Measurements from ENCODE around the gene B3GALT6.
"Not testable (repeated sequence)": the region's sequence is repeated elsewhere in the genome, so short reads cannot be mapped to it uniquely, and the experiment has no call there.

B3GALT6 gene

GRCh38 chr1:1243266-1243660 lies 11.2 kb downstream of the B3GALT6 start:
- no peaks in the 10 kb centered on the region for H3K9me3 ChIP-seq (ENCODE audit: control insufficient read depth, insufficient read depth, low read length)
- H3K36me3 ChIP-seq (ENCODE audit: control insufficient read depth, insufficient read depth, low read length): no peaks in the 10 kb centered on the region
- H3K9ac ChIP-seq (ENCODE audit: low read depth, low read length): no peak overlapping the region
- H3K4me1 ChIP-seq (ENCODE audit: control insufficient read depth, insufficient read depth, low read length): no peaks in the 10 kb centered on the region
- no peak overlapping the region for H3K27ac ChIP-seq (ENCODE audit: low read depth, low read length)
- no peak overlapping the region for H3K4me3 ChIP-seq (ENCODE audit: low read depth, low read length)
- H3K27me3 ChIP-seq (ENCODE audit: control insufficient read depth, insufficient read depth, low read length): peaks cover 18% of the 10 kb centered on the region; the same call in 1 of the 2 replicates

GRCh38 chr1:1243807-1244191 lies 11.8 kb downstream of the B3GALT6 start:
- peaks cover 18% of the 10 kb centered on the region; the same call in 1 of the 2 replicates for H3K27me3 ChIP-seq (ENCODE audit: control insufficient read depth, insufficient read depth, low read length)
- H3K27ac ChIP-seq (ENCODE audit: low read depth, low read length): no peak overlapping the region
- no peaks in the 10 kb centered on the region for H3K36me3 ChIP-seq (ENCODE audit: control insufficient read depth, insufficient read depth, low read length)
- no peaks in the 10 kb centered on the region for H3K4me1 ChIP-seq (ENCODE audit: control insufficient read depth, insufficient read depth, low read length)
- no peak overlapping the region for H3K9ac ChIP-seq (ENCODE audit: low read depth, low read length)
- no peaks in the 10 kb centered on the region for H3K9me3 ChIP-seq (ENCODE audit: control insufficient read depth, insufficient read depth, low read length)
- no peak overlapping the region for H3K4me3 ChIP-seq (ENCODE audit: low read depth, low read length)

GRCh38 chr1:1244192-1244811 lies 12.3 kb downstream of the B3GALT6 start:
- Histone ChIP-seq H3K4me1 (ENCODE audit: control insufficient read depth, insufficient read depth, low read length) (no peaks in the 10 kb centered on the region), H3K36me3 (ENCODE audit: control insufficient read depth, insufficient read depth, low read length) (no peaks in the 10 kb centered on the region), H3K27ac (ENCODE audit: low read depth, low read length) (no peak overlapping the region), H3K4me3 (ENCODE audit: low read depth, low read length) (no peak overlapping the region), H3K9ac (ENCODE audit: low read depth, low read length) (no peak overlapping the region), H3K9me3 (ENCODE audit: control insufficient read depth, insufficient read depth, low read length) (no peaks in the 10 kb centered on the region), H3K27me3 (ENCODE audit: control insufficient read depth, insufficient read depth, low read length) (peaks cover 18% of the 10 kb centered on the region; the same call in 1 of the 2 replicates)

DNA sequence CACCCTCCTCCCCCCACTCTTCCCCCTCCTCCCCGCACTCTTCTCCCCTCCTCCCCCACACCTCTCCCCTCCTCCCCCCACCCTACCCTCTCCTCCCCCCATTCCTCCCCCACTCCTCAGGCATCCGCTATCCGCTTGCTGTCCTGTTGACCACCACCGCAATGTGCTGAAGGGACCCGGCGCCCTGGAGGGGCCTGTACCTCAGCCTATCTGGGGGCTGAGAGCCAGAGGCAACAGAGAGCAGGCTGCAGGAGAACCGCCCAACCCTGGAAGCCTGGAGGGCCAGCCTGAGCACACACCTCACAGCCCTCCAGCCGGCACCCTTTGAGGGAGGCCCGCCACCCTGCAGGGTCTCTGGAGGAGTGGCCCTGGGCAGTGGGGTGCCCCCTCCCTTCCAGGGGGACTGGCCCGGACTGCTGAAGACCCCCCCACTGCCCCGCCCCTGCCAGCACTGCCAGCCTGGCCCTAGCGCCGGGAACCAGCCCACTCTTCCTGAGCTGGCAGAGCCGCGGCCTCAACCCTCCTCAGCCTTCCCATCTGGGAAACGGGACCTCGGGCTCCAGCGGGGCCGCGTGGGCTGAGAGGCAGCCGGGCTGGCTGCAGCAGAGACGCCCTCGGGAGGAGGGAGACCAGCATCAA lies 13.3 kb downstream of the B3GALT6 start:
- H3K9ac ChIP-seq (ENCODE audit: low read depth, low read length): no peak overlapping the region
- H3K9me3 ChIP-seq (ENCODE audit: control insufficient read depth, insufficient read depth, low read length): no peaks in the 10 kb centered on the region
- no peak overlapping the region for H3K27ac ChIP-seq (ENCODE audit: low read depth, low read length)
- no peaks in the 10 kb centered on the region for H3K36me3 ChIP-seq (ENCODE audit: control insufficient read depth, insufficient read depth, low read length)
- no peaks in the 10 kb centered on the region for H3K4me1 ChIP-seq (ENCODE audit: control insufficient read depth, insufficient read depth, low read length)
- no peak overlapping the region for H3K4me3 ChIP-seq (ENCODE audit: low read depth, low read length)
- H3K27me3 ChIP-seq (ENCODE audit: control insufficient read depth, insufficient read depth, low read length): peaks cover 18% of the 10 kb centered on the region; the same call in 1 of the 2 replicates

DNA sequence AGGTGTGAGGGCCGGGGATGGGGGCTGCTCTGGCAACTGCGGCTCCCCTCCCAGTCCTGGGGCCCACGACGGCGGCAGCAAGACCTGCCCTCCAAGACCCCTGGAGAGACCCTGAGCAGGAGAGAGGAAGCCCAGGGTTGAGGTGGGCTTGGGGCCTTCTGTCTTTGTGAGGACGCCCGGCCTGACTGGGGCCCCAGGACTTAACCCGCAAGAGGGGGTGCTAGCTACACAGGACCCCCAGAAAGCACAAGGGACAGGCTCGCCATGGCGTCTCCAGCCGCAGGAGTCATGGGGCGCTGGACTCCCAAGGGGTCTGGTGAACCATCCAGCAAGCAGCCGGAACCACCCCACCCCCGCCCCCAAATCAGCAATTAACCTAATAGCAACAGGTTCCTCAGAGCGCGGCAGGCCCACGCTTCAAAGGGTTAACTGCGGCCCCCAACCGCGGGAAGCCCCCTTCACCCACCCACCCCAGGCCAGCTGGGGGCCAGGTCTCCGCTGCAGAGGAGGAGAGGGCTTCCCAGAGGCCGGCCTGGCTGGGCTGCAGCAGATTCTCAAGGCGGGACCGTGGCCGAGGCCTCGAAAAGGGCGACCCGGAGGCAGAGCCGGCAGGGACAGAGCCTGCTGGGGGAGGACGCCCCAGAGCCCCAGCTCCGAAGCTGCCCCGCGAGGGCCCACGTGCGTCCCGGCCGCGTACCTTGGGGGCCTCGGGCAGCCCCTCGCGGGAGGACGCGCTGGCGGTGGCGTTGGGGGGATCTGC lies 14.0 kb downstream of the B3GALT6 start:
- H3K27me3 ChIP-seq (ENCODE audit: control insufficient read depth, insufficient read depth, low read length): peaks cover 18% of the 10 kb centered on the region; the same call in 1 of the 2 replicates
- H3K36me3 ChIP-seq (ENCODE audit: control insufficient read depth, insufficient read depth, low read length): no peaks in the 10 kb centered on the region
- no peaks in the 10 kb centered on the region for H3K4me1 ChIP-seq (ENCODE audit: control insufficient read depth, insufficient read depth, low read length)
- H3K4me3 ChIP-seq (ENCODE audit: low read depth, low read length): no peak overlapping the region; the same call in 1 of the 2 replicates
- no peak overlapping the region for H3K27ac ChIP-seq (ENCODE audit: low read depth, low read length)
- H3K9ac ChIP-seq (ENCODE audit: low read depth, low read length): no peak overlapping the region
- H3K9me3 ChIP-seq (ENCODE audit: control insufficient read depth, insufficient read depth, low read length): no peaks in the 10 kb centered on the region

- Histone ChIP-seq H3K4me1 (ENCODE audit: control insufficient read depth, insufficient read depth, low read length) (no peaks in the 10 kb centered on the region), H3K4me3 (ENCODE audit: low read depth, low read length) (no peak within 1 kb of the TSS; the same call in 1 of the 2 replicates), H3K9ac (ENCODE audit: low read depth, low read length) (no peak within 1 kb of the TSS), H3K27me3 (ENCODE audit: control insufficient read depth, insufficient read depth, low read length) (peaks cover 18% of the 10 kb centered on the region; the same call in 1 of the 2 replicates), H3K36me3 (ENCODE audit: control insufficient read depth, insufficient read depth, low read length) (no peaks in the 10 kb centered on the region), H3K9me3 (ENCODE audit: control insufficient read depth, insufficient read depth, low read length) (no peaks in the 10 kb centered on the region), H3K27ac (ENCODE audit: low read depth, low read length) (no peak within 1 kb of the TSS)
Observed at GRCh38 chr1:1246577-1247340, 14.7 kb downstream of the B3GALT6 start, which contains the start of gene C1QTNF12. TSS of gene C1QTNF12 (minus strand) at chr1:1246722. CDS start at chr1:1246690, 32 bp downstream.

DNA sequence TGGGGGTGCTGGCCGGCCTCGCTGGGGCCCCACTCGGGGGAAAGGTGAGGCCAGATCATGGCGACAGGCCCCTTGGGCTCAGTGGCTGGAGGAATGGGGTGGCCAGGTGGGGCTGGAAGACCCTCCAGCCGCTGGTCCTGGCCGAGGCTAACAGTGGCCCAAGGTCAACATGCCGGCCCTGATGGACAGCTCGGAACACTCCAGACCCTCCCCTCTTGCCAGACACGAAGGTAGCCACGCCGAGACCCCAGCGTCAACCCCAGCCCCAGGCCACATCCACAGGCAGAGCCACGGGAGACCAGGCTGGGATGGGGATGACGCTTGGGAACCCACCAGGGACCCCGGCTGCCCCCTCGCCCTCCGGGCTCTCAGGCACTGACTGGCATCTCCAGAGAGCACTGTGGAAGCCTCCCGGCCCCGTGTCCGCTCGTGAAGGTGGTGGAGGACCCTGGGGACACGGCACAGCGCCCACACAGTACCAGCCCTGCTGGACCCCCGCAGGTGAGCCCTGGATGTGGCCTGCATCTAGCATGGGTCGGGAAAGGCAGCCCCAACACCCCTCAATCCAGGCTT lies 15.4 kb downstream of the B3GALT6 start:
- Histone ChIP-seq H3K36me3 (ENCODE audit: control insufficient read depth, insufficient read depth, low read length) (peaks cover 4% of the 10 kb centered on the region), H3K27ac (ENCODE audit: low read depth, low read length) (no peak overlapping the region), H3K4me1 (ENCODE audit: control insufficient read depth, insufficient read depth, low read length) (no peaks in the 10 kb centered on the region), H3K9me3 (ENCODE audit: control insufficient read depth, insufficient read depth, low read length) (no peaks in the 10 kb centered on the region), H3K27me3 (ENCODE audit: control insufficient read depth, insufficient read depth, low read length) (peaks cover 18% of the 10 kb centered on the region; the same call in 1 of the 2 replicates), H3K9ac (ENCODE audit: low read depth, low read length) (no peak overlapping the region), H3K4me3 (ENCODE audit: low read depth, low read length) (no peak overlapping the region)

DNA sequence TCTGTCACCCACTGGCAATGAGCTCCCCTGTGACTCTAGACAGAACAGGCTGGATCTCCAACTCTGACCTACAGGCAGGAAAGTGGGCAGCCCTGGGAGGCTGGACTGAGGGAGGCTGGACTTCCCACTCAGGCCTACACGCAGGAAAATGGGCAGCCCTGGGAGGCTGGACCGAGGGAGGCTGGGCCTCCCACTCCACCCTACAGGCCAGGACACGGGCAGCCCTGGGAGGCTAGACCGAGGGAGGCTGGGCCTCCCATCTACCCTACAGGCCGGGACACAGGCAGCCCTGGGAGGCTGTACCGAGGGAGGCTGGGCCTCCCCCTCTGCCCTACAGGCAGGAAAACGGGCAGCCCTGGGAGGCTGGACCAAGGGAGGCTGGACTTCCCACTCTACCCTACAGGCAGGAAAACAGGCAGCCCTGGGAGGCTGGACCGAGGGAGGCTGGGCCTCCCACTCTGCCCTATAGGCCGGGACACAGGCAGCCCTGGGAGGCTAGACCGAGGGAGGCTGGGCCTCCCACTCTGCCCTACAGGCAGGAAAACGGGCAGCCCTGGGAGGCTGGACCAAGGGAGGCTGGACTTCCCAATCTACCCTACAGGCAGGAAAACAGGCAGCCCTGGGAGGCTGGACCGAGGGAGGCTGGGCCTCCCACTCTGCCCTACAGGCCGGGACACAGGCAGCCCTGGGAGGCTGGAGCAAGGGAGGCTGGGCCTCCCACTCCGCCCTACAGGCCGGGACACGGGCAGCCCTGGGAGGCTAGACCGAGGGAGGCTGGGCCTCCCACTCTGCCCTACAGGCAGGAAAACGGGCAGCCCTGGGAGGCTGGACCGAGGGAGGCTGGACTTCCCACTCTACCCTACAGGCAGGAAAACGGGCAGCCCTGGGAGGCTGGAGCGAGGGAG lies 16.2 kb downstream of the B3GALT6 start:
- peaks cover 18% of the 10 kb centered on the region; the same call in 1 of the 2 replicates for H3K27me3 ChIP-seq (ENCODE audit: control insufficient read depth, insufficient read depth, low read length)
- peaks cover 12% of the 10 kb centered on the region for H3K36me3 ChIP-seq (ENCODE audit: control insufficient read depth, insufficient read depth, low read length)
- not testable (repeated sequence) for H3K9ac ChIP-seq (ENCODE audit: low read depth, low read length); H3K4me1 ChIP-seq (ENCODE audit: control insufficient read depth, insufficient read depth, low read length); H3K4me3 ChIP-seq (ENCODE audit: low read depth, low read length); H3K27ac ChIP-seq (ENCODE audit: low read depth, low read length); H3K9me3 ChIP-seq (ENCODE audit: control insufficient read depth, insufficient read depth, low read length)

- Histone ChIP-seq H3K9ac (ENCODE audit: low read depth, low read length) (no peak overlapping the region), H3K27ac (ENCODE audit: low read depth, low read length) (no peak overlapping the region), H3K4me1 (ENCODE audit: control insufficient read depth, insufficient read depth, low read length) (no peaks in the 10 kb centered on the region), H3K4me3 (ENCODE audit: low read depth, low read length) (no peak overlapping the region), H3K27me3 (ENCODE audit: control insufficient read depth, insufficient read depth, low read length) (peaks cover 18% of the 10 kb centered on the region; the same call in 1 of the 2 replicates), H3K36me3 (ENCODE audit: control insufficient read depth, insufficient read depth, low read length) (peaks cover 36% of the 10 kb centered on the region), H3K9me3 (ENCODE audit: control insufficient read depth, insufficient read depth, low read length) (no peaks in the 10 kb centered on the region)
Observed at GRCh38 chr1:1250786-1251284, 18.8 kb downstream of the B3GALT6 start.

Data from HUES48 (cell line).